CD4-positive, alpha-beta T cell treated with Interferon alpha-2 for 1 hour (primary cell): Measurements from ENCODE around the gene ASTN2.

ENCODE experiments used
- DNase-seq, 2 donors: peaks; one replicate each; pipeline ENCODE4 v3.0.0-alpha.2; 2020 to 2022

Gene ASTN2

DNA sequence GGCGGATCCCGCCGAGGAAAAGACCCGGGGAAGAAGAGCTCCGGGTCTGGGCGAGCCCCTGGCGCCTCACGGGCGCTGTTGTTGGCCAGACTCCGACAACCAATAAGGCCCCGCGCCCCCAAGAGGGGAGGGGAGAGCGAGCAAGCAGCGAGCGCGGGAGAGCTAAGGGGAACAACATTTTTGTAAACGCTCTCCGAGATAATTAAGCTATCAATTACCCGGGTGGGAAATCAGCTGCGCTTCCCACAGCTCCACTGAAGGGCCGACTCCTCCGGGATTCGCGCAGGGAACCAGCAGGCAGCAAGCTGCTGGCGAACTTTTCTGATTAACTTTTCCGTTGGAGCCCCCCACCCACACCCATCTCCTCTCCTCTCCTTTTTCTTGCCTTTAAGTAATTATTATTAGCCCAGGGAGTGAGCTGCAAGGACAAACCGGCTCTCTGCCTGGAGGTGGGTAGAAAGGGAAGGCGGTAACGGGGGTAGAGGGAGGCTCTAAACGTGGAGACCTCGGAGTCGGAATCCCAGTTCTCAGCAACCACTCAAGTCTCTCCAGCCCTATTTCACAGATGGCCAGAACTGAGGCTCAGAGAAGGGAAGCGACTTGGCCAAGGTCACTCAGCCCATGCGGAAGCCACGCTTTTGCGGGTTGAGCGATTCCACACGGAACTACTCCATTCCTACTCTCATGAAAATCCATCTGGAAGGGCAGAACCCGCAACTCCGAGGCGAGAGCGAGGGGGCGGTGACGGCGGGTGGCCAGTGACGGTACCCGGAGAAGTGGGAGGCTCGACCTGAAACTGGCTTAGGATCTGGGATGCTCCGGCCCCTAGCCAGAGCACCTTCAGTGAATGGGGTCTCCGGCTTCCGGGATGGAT lies 1.3 kb downstream of the ASTN2 start:
- no peak for DNase-seq

- no peak for DNase-seq
These were observed 2.0 kb downstream of the ASTN2 start for GRCh38 chr9:117412841-117413240.

GRCh38 chr9:117412006-117412715 lies 2.7 kb downstream of the ASTN2 start:
- no peak for DNase-seq

DNA sequence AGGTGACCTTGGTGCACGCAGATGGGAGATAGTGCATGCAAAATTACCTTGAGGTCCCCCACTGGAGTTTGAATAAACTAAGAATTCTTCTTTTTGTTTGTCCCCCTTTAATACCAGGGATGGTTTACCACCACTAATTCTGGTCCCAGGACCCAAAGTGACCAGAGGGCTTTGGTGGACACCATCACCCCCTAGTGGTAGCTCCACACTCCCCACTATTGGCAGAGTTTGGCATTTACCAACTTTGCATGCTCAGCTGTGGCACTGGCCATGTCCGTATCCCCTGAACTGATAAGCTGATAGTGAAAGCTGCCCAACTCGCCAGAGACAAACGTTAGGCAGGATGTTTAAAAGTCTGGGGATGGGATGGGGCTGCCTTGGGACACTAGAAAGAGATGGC lies 3.3 kb downstream of the ASTN2 start:
- DNase-seq, result no peak

- DNase-seq, result no peak
These were observed 5.5 kb downstream of the ASTN2 start for GRCh38 chr9:117409321-117409720.

DNA sequence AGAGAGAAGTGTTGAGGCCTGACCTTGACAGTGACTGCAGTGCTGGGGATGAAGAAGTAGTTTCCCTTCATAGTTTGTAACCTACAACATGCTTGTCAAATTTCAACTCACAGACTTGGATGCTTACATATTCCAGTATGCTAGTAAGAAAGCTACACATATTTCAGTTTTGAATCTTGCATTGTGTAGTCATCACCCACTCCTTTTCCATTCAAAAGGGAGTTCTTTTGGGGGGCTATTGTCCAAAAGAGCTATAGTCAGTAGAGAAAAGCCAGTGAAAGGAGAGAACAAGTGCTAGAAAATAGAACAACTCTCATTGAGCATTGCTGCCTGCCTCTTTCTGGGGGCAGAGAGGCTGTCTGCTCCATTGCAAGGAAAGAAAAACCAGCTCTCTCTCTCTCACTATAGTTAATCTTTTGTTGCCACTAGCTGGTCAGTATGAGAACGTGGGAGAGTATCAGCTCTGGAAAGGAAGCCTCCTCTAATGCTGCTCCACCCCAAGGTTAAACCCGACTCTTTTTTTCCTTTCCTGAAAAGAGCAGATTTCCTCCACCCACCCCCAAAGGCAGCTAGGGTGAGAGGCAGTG lies 7.3 kb downstream of the ASTN2 start:
- no peak for DNase-seq

- no peak for DNase-seq
These were observed 8.7 kb downstream of the ASTN2 start for GRCh38 chr9:117405950-117406705.

DNA sequence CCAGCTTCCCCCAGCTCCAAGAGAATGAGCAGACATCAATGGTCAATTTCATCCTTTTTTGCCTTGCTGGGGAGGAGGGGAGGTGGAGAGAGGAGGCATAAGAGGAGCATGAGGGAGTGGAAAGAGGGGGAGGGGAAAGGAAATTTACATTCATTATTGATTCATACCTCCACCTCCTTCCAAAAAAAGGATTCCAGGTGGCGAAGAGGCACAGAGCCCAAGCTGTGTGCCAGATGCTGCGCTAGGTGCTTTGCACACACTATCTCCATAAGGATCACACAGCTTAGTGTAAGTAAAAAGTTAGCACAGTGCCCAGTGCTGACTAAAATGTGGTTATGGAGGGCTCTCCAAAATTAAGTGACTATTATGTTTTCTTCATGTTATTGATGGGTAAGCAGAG lies 11.0 kb downstream of the ASTN2 start:
- DNase-seq, result no peak

DNA sequence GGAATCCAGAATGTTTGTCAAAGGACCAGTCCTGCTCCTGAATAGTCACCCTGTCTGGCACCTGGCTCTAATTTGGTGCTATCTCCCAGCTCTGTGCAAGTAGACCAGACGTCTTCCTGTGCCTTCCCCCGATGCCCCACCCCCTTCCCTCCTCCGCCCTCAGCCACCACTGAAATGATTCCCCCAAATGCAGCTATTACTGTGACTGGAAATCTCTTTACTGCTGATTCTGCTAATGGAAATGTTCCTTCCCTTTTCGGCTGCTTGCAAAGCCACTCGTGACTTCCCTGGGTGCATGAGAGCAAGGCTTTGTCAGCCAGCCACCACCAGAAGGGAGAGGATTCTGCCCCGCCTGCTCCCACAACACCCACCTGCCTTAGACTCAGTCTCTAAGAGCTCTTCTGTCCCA lies 11.4 kb downstream of the ASTN2 start:
- no peak for DNase-seq

DNA sequence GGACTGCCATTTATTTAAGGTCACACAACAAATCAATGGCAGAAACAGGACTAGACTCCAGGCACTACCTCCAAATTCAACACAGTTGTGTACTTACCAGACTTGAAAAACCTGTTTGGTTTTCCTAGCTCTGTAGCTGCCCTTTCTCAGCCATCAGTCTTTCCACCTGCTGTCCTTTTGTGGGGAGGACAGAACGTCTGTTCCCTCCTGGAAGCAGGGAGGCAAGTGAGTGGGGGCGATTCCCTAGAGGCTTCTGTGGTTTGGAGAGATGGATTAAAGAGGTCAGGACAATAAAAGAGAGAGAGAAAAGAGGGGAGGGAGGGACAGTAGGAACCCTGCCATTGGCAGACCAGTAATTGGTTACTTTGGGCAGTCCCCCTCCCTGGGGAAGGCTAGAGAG lies 14.7 kb downstream of the ASTN2 start:
- DNase-seq, result no peak

GRCh38 chr9:117395151-117395650 lies 19.7 kb downstream of the ASTN2 start:
- no peak for DNase-seq

DNA sequence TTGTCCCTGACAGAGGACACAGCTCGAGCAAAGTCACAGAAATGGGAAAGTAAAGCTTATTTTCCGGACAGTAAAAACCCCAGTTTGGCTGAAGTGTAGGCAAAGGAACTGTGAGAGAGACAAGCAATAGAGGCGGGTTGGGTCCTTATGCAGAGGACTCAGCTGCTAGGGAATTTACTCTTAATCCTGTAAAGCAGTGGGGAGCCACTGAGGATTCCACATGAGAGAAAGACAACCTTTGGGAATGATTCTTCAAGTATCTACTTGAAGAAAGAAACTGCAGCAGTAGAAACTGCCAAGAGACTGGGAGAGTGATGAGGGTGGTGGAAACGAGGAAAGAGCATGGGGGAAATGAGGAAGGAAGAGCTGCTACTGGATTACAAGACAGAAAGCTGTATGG lies 20.2 kb downstream of the ASTN2 start:
- no peak for DNase-seq

DNA sequence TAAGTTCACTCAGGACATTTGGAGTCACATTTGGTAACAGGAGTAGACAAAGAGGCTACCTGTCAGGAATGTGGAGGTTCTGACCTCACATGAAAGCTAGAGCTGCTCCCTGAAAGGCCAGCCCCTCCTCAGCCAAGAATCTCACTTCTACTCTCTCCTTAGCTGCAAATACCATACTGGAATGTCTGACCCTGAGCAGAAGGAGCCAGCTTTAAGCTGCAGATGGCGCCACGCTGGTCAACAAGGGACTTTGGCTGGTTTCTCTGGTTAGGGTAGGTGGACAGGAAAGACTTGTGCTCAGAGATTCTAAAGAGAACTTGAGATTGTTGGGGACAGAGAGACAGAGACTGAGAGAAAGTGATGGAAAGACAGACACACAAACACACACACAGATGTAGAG lies 21.9 kb downstream of the ASTN2 start:
- DNase-seq, result no peak

DNA sequence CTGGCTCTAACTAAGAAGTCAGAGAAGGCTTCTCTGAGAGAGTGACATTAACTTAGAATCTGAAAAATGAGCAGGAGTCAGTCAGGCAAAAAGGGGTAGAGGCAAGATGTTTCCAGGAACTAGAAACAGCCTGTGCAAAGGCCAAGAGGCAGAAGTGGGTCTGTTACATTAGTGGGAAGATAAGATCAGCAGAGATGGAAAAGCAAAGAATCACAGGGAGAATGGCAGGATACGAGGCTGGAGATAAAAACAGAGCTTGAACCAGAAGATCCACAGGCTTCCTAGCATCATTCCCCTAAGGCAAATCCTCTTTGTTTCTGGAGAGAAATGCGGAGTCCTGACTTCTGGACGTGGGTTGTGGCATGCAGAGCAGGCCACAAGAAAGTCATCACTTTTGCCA lies 27.4 kb downstream of the ASTN2 start:
- no peak for DNase-seq

DNA sequence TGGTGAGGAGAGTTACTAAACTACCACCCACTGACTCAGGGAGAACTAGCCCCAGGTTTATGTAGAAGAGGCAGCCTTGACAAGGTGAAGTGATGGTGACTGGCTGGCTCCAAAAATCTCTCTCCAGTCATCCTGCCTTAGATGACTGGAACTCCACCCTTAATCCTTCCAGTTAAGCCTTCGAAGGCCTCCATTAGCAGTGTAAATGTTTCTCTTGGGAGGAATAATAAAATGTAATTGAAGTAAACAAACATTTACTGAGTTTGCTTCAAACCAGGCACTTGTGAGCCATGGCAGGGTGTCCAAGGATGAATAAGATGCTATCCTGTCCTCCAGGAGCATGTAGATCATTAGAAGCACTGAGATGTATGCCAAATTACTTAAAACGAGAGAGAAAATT lies 35.5 kb downstream of the ASTN2 start:
- no peak for DNase-seq

DNA sequence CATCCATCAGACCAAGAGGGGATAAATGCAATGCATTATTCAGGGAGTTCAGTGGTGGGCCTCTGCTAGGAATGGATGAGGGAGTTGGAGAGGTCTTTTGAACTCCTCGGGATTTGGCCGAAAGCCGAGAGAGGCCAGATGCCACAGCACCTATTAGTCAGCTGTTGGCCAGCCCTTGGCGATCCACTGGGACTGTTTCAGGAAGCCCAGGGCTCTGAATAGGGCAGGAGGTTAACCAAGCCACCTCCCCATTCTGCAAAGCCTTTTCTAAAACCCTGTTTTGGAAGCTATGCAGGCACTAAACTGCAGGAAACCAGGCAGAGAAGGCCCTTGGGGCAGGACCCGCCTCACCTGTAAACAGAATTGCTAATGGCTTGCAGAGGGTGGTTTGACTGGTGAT lies 37.8 kb downstream of the ASTN2 start:
- no peak for DNase-seq

DNA sequence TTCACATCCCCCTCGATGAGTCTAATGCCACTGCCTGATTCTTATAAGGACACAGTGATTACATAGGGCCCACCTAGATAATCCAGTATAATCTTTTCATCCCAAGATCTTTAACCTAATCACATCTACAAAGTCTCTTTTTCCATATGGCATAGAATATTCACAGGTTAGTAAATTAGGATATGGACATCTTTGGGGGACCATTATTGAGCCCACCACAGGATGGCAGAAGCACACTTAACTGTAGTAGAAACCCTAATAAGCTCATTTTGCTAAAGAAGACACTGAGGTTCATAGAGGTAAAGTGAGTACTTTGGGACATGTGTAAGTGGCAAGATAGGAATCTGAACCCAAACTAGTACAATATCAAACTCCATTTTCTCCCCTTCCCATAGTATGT lies 38.9 kb downstream of the ASTN2 start:
- DNase-seq, result no peak

GRCh38 chr9:117374076-117374725 lies 40.7 kb downstream of the ASTN2 start:
- DNase-seq, result no peak

DNA sequence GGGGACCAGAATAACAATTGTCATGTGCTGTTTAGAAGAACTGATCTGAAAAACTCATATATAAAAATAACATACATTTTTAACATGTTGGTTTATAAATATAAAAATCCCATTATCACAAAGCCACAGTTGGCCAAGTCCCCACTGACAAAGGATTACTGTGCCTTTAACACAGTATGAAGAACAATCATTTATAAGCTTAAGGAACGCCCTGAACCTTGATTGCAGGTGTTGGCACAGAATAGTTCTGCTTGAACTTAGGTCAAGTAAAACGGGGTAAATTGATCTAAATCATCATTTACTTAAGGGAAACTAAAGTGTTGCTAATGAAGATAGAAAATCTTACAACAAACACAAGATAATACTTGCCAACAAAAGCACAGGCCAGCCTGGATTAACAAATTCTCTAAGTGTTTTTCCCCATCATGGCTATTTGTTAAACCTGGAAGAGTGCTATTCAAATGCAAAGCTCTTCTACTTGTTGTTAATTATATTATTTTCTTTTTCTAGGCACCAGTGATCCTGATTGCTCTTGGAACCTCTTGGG lies 46.1 kb downstream of the ASTN2 start:
- DNase-seq, result no peak

DNA sequence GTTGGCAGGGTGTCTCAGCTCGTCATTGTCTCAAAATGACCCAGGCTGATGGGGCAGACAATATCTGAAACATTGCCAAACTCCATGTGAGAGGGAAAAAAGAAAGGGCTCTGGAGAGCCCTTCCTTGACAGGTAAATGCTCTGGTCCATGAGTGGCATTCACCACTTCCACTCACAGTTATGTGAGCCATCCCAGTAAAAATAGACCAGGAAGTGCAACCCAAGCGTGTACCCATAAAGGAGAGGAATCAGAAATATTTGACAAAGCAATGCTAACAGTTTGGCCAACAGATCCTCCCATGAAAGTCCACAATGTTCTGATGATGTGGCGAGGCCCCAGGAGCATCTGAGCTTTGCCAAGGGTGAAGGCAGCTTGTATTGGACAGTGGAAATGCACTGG lies 49.4 kb downstream of the ASTN2 start:
- no peak for DNase-seq

GRCh38 chr9:117363006-117363405 lies 51.9 kb downstream of the ASTN2 start:
- no peak for DNase-seq

- no peak for DNase-seq
These were observed 54.9 kb downstream of the ASTN2 start for GRCh38 chr9:117359910-117360309.
